H1 (cell line): ENCODE results near the gene PSMB11. TPM values are rescaled to one million over a fixed set of nuclear protein-coding genes. Genes with fewer than 3 reads are reported as not detected.

ENCODE experiments used
- CTCF ChIA-PET: fragments of 300-600 bp; sonication (Branson Sonifier 250); formaldehyde crosslinking; loops from one replicate; lab custom pipeline; 2021; ENCODE audit not compliant: partially characterized antibody; lab: Charles Lee
- POLR2A ChIA-PET: fragments of 300-600 bp; sonication (Branson Sonifier 250); formaldehyde crosslinking; loops from one replicate; lab custom pipeline; 2021; ENCODE audit warnings: inconsistent platforms; ENCODE audit not compliant: partially characterized antibody; lab: Charles Lee
- DNase-seq, 2 experiments: peaks; one replicate each; pipeline versions ENCODE4 v3.0.0 to v3.0.0-alpha.2; 2010 to 2022; ENCODE audit warnings: low spot score in 2 of 2, low read depth in 1 of 2, mixed read lengths in 1 of 2
- FAIRE-seq: peaks from 2 replicates; lab custom pipeline; 2011; peaks lifted over from hg19 to GRCh38; lab: Jason Lieb, UNC
- H2AFZ ChIP-seq: 2 replicates; pipeline ENCODE4 v1.8.1; 2012; ENCODE audit warnings: low read length, inconsistent platforms
- H2AK5ac ChIP-seq: 2 replicates; pipeline ENCODE4 v1.6.1; 2013; ENCODE audit warnings: low read depth, low read length
- H2BK120ac ChIP-seq: replicated peaks from 2 replicates; pipeline ENCODE3; 2013; ENCODE audit warnings: low read depth, low read length, inconsistent platforms
- H2BK12ac ChIP-seq: 2 replicates; pipeline ENCODE4 v1.6.1; 2013; ENCODE audit warnings: low read depth, low read length
- H2BK15ac ChIP-seq: 2 replicates; pipeline ENCODE4 v1.6.1; 2013; ENCODE audit warnings: low read length
- H2BK20ac ChIP-seq: 2 replicates; pipeline ENCODE4 v1.6.1; 2013; ENCODE audit warnings: low read length
- H2BK5ac ChIP-seq: 2 replicates; pipeline ENCODE4 v1.6.1; 2013; ENCODE audit warnings: low read depth, low read length
- H3K14ac ChIP-seq: 2 replicates; pipeline ENCODE4 v1.6.1; 2013; ENCODE audit warnings: inconsistent platforms; ENCODE audit not compliant: insufficient read length
- H3K18ac ChIP-seq: 2 replicates; pipeline ENCODE4 v1.6.1; 2013; ENCODE audit warnings: low read length; ENCODE audit errors: extremely low read depth
- H3K23ac ChIP-seq: 2 replicates; pipeline ENCODE4 v1.6.1; 2013; ENCODE audit warnings: inconsistent platforms; ENCODE audit not compliant: insufficient read length
- H3K23me2 ChIP-seq: 2 replicates; pipeline ENCODE4 v1.6.1; 2013; ENCODE audit warnings: low read depth, low read length
- H3K27ac ChIP-seq: 2 replicates; pipeline ENCODE4 v1.6.1; 2011; ENCODE audit warnings: low read depth, low read length, inconsistent platforms
- H3K27me3 ChIP-seq, 4 experiments: replicated peaks in 1 of 4; 1 replicate in 1 of 4; 2 replicates in 3 of 4; pipeline versions ENCODE4 v1.6.1 to v1.8.1; 2011 to 2013; ENCODE audit warnings: low read length in 3 of 4, mild to moderate bottlenecking in 3 of 4, inconsistent platforms in 2 of 4, mixed read lengths in 2 of 4, moderate library complexity in 1 of 4; ENCODE audit not compliant: control insufficient read depth in 3 of 4, insufficient read depth in 3 of 4; ENCODE audit errors: extremely low read depth in 1 of 4
- H3K36me3 ChIP-seq, 4 experiments: 2 replicates each; pipeline versions ENCODE4 v1.6.1 to v1.8.1; 2011 to 2013; ENCODE audit warnings: mild to moderate bottlenecking in 4 of 4, low read length in 3 of 4, moderate library complexity in 2 of 4, control low read depth in 1 of 4, inconsistent platforms in 1 of 4; ENCODE audit not compliant: insufficient read depth in 4 of 4, control insufficient read depth in 2 of 4
- H3K4ac ChIP-seq: replicated peaks from 2 replicates; pipeline ENCODE3; 2013; ENCODE audit warnings: low read length, low read depth, mixed read lengths, inconsistent platforms; ENCODE audit not compliant: insufficient read length
- H3K4me1 ChIP-seq, 4 experiments: replicated peaks in 1 of 4; 1 replicate in 1 of 4; 2 replicates in 3 of 4; pipeline versions ENCODE4 v1.6.1 to v1.8.1; 2011 to 2013; ENCODE audit warnings: low read length in 3 of 4, inconsistent platforms in 2 of 4, mixed read lengths in 1 of 4; ENCODE audit not compliant: insufficient read depth in 4 of 4, control insufficient read depth in 3 of 4
- H3K4me2 ChIP-seq, 2 experiments: 2 replicates each; pipeline versions ENCODE4 v1.6.1 to v1.8.1; 2011 to 2013; ENCODE audit warnings: low read depth in 2 of 2, low read length in 2 of 2, control low read depth in 1 of 2, inconsistent platforms in 1 of 2, mild to moderate bottlenecking in 1 of 2; ENCODE audit not compliant: insufficient read depth in 1 of 2
- H3K4me3 ChIP-seq, 4 experiments: fragments of 200-600, 300-600 bp in 1 of 4; sonication (generic), shearing (Covaris generic), sonication (Bioruptor Twin) in 1 of 4; 2 replicates each; pipeline versions ENCODE4 v1.5.1 to v1.8.1; 2011 to 2016; ENCODE audit warnings: low read length in 4 of 4, low read depth in 3 of 4, control low read depth in 2 of 4, inconsistent platforms in 2 of 4, mild to moderate bottlenecking in 2 of 4, mixed read lengths in 1 of 4, moderate library complexity in 1 of 4; ENCODE audit not compliant: insufficient read depth in 2 of 4; ENCODE audit errors: extremely low read depth in 1 of 4
- H3K56ac ChIP-seq: replicated peaks from 2 replicates; pipeline ENCODE3; 2013; ENCODE audit warnings: low read depth, mild to moderate bottlenecking, mixed read lengths, low read length, inconsistent platforms; ENCODE audit not compliant: insufficient read length
- H3K79me1 ChIP-seq: 2 replicates; pipeline ENCODE4 v1.6.1; 2013; ENCODE audit warnings: low read depth, low read length, control low read depth
- H3K79me2 ChIP-seq, 2 experiments: 2 replicates each; pipeline versions ENCODE4 v1.6.1 to v1.8.1; 2012 to 2013; ENCODE audit warnings: low read length in 2 of 2, mild to moderate bottlenecking in 2 of 2, inconsistent platforms in 1 of 2; ENCODE audit not compliant: insufficient read depth in 2 of 2, control insufficient read depth in 1 of 2
- H3K9ac ChIP-seq, 4 experiments: replicated peaks in 1 of 4; 1 replicate in 1 of 4; 2 replicates in 3 of 4; pipeline versions ENCODE4 v1.6.1 to v1.8.1; 2011 to 2013; ENCODE audit warnings: low read depth in 3 of 4, low read length in 3 of 4, control low read depth in 2 of 4, mild to moderate bottlenecking in 2 of 4, moderate library complexity in 2 of 4, inconsistent platforms in 1 of 4; ENCODE audit errors: extremely low read depth in 1 of 4
- H3K9me3 ChIP-seq, 2 experiments: 2 replicates each; pipeline versions ENCODE4 v1.6.1 to v1.8.1; 2012 to 2013; ENCODE audit warnings: mild to moderate bottlenecking in 2 of 2, moderate library complexity in 2 of 2, control low read depth in 1 of 2, inconsistent platforms in 1 of 2, low read depth in 1 of 2, low read length in 1 of 2, mixed read lengths in 1 of 2; ENCODE audit not compliant: insufficient read depth in 2 of 2
- H4K20me1 ChIP-seq, 2 experiments: replicated peaks in 1 of 2; 2 replicates each; pipeline versions ENCODE3 to v1.8.1; 2011 to 2013; ENCODE audit warnings: inconsistent platforms in 2 of 2, low read length in 2 of 2, mild to moderate bottlenecking in 1 of 2; ENCODE audit not compliant: insufficient read depth in 2 of 2, control insufficient read depth in 1 of 2
- H4K5ac ChIP-seq: 2 replicates; pipeline ENCODE4 v1.6.1; 2013; ENCODE audit warnings: low read length, low read depth, mixed read lengths, inconsistent platforms; ENCODE audit not compliant: insufficient read length
- H4K8ac ChIP-seq: 2 replicates; pipeline ENCODE4 v1.8.0; 2013; ENCODE audit warnings: mild to moderate bottlenecking, moderate library complexity, low read length, inconsistent platforms; ENCODE audit not compliant: insufficient read depth; ENCODE audit errors: extremely low read depth
- H4K91ac ChIP-seq: replicated peaks from 2 replicates; pipeline ENCODE3; 2013; ENCODE audit warnings: low read length, mixed read lengths, inconsistent platforms; ENCODE audit not compliant: insufficient read length
- ASH2L ChIP-seq: fragments of 200-600, 300-600 bp; sonication (generic); IDR thresholded peaks from one replicate; pipeline ENCODE4 v1.7.1; 2017; ENCODE audit warnings: low read length
- BRCA1 ChIP-seq: IDR thresholded peaks from 2 replicates; pipeline ENCODE4 v1.6.1; 2012; ENCODE audit warnings: low read depth, low read length, improper control_type of control experiment
- EZH2 ChIP-seq: fragments of 200-600 bp; sonication (generic); IDR thresholded peaks from 2 replicates; pipeline ENCODE4 v1.7.1; 2012; ENCODE audit warnings: low read depth, mild to moderate bottlenecking, moderate library complexity, low read length, inconsistent platforms; ENCODE audit not compliant: severe bottlenecking
- WGBS, 2 experiments: shearing (Covaris generic) in 1 of 2; methylation state at CpG; one replicate each; pipeline versions ENCODE4 v1.1.6 to v1.1.7; 2013 to 2015; ENCODE audit warnings: low lambda C conversion rate in 2 of 2, mixed read lengths in 2 of 2, inconsistent platforms in 1 of 2, low coverage in 1 of 2, missing lambda C conversion rate in 1 of 2; ENCODE audit not compliant: insufficient replicate concordance in 2 of 2, insufficient coverage in 1 of 2, insufficient read length in 1 of 2; ENCODE audit errors: extremely low coverage in 1 of 2, missing lambda C conversion rate in 1 of 2; 5-methylcytosine and 5-hydroxymethylcytosine counted together
- polyA plus RNA-seq, 7 experiments: library from polyadenylated mRNA; depleted of rRNA in 3 of 7; stranded (reverse) in 5 of 7; unstranded in 2 of 7; fragments of >200 nt in 5 of 7; fragments of 200-250 nt in 2 of 7; gene quantifications; 1 replicate in 5 of 7; 2 replicates in 1 of 7; 4 replicates in 1 of 7; pipeline versions ENCODE4 v1.2.1 to v1.2.3, GENCODE V29; 2011 to 2013; ENCODE audit warnings: missing spikeins in 2 of 7, mixed read lengths in 2 of 7
- total RNA-seq: library from RNA; stranded (reverse); fragmentation: NEBNext Ultra II Directional; extraction: Animal tissue kit (Norgen Biotek cat#: 25700); gene quantifications from 2 replicates; pipeline ENCODE4 v1.2.1, GENCODE V29; 2021

Gene PSMB11
- total and polyA plus RNA-seq, 2 of the 8 experiments (the other 6 are each of a cell fraction or from before 2014, with no cell fraction given): not detected

DNA sequence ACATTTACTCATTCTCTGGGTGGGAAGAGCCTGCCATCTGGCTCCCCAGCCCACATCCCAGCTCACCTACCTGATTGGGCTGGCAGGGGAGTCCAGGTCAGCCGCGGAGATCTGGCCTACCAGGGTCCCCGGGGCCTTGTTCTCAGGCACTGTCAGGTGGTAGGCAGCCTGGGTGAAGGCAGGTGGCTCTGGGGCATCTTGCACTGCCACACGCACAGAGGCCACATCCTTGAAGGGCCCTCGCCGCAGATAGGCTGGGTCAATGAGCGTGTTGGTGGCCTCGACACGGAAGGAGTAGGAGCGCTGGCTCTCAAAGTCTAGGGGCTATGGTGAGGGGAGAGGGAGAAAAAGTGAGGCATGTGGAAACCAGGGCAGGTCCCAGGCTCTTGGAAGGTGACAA, 11.4 kb downstream of the PSMB11 start:
- H3K9me3 ChIP-seq: no peaks in the 10 kb centered on the region
- H3K23me2 ChIP-seq: peaks cover 12% of the 10 kb centered on the region
- H3K4ac ChIP-seq: no peak overlapping the region
- H3K4me2 ChIP-seq: no peak overlapping the region
- H2BK20ac ChIP-seq: no peak overlapping the region
- CTCF ChIA-PET: interaction anchor here (0.9 to 29.2 kb wide), 11 partner anchors 11 to 80 kb away, joined by 3 to 785 read pairs (median 6); partner anchors contain the start of genes AJUBA and PSMB11
- no peak overlapping the region for H3K9ac ChIP-seq
- no peak overlapping the region for H4K8ac ChIP-seq
- no peak overlapping the region for H3K23ac ChIP-seq
- no peak for DNase-seq
- no peak overlapping the region for H3K27ac ChIP-seq
- H2BK15ac ChIP-seq: no peak overlapping the region
- peaks cover 0 to 7% (median 2%) of the 10 kb centered on the region in 4 experiments; a peak in 5 of 8 replicates for H3K36me3 ChIP-seq
- H3K79me1 ChIP-seq: no peaks in the 10 kb centered on the region
- H3K56ac ChIP-seq: no peak overlapping the region
- no peak overlapping the region for H2AK5ac ChIP-seq
- H4K5ac ChIP-seq: no peak overlapping the region
- H2AFZ ChIP-seq: no peak overlapping the region
- H3K18ac ChIP-seq: no peak overlapping the region
- H4K20me1 ChIP-seq: peaks cover 0 to 4% of the 10 kb centered on the region in 2 experiments
- H3K79me2 ChIP-seq: no peaks in the 10 kb centered on the region
- H3K27me3 ChIP-seq: no peaks in the 10 kb centered on the region; a peak in 1 of 7 replicates
- TF ChIP-seq EZH2 (no peak), ASH2L (no peak), BRCA1 (no peak)
- TF ChIP-seq, all 59 proteins: peak for 0
- Histone ChIP-seq H3K4me1 (peaks cover 0 to 15% (median 4%) of the 10 kb centered on the region in 4 experiments; a peak in 4 of 7 replicates), H2BK12ac (no peak overlapping the region), H4K91ac (no peak overlapping the region), H2BK5ac (no peak overlapping the region), H2BK120ac (no peak overlapping the region), H3K14ac (no peak overlapping the region), H3K4me3 (no peak overlapping the region)
- 96% methylated on average over 8 of the region's 10 CpGs; no CpG with 5 or more reads in 1 of the 2 experiments for WGBS, 2 experiments
- POLR2A ChIA-PET: interaction anchor here (0.9 to 4.0 kb wide), 6 partner anchors 47 to 124 kb away, joined by 3 to 23 read pairs (median 4); partner anchors contain the start of gene PRMT5
- no peak for FAIRE-seq
